BLaER1 treated with 17β-estradiol and CSF1 and Interleukin-3, amounts not matched to agents 10 nM and 100 nM (cell line): Measurements from ENCODE around the gene CTXN1.

Experiments
- H3K27ac ChIP-seq, 11 experiments: shearing (Covaris generic); formaldehyde crosslinking; 2 replicates each; pipeline ENCODE4 v1.8.1; 2022
- H3K27me3 ChIP-seq, 11 experiments: shearing (Covaris generic); formaldehyde crosslinking; 2 replicates each; pipeline ENCODE4 v1.8.1; 2022
- H3K36me3 ChIP-seq, 11 experiments: shearing (Covaris generic); formaldehyde crosslinking; 2 replicates each; pipeline ENCODE4 v1.8.1; 2022
- H3K4me1 ChIP-seq, 10 experiments: shearing (Covaris generic); formaldehyde crosslinking; 2 replicates each; pipeline ENCODE4 v1.8.1; 2022
- H3K4me2 ChIP-seq, 11 experiments: shearing (Covaris generic); formaldehyde crosslinking; 2 replicates each; pipeline ENCODE4 v1.8.1; 2022
- H3K4me3 ChIP-seq, 10 experiments: shearing (Covaris generic); formaldehyde crosslinking; 2 replicates each; pipeline ENCODE4 v1.8.1; 2022
- H3K9ac ChIP-seq, 11 experiments: shearing (Covaris generic); formaldehyde crosslinking; 2 replicates each; pipeline ENCODE4 v1.8.1; 2022
- H3K9me3 ChIP-seq, 11 experiments: shearing (Covaris generic); formaldehyde crosslinking; replicated peaks in 1 of 11; 2 replicates each; pipeline ENCODE4 v1.8.1; 2022
- H4K20me1 ChIP-seq, 11 experiments: shearing (Covaris generic); formaldehyde crosslinking; 2 replicates each; pipeline ENCODE4 v1.8.1; 2022
- Cebpa-rat ChIP-seq, 11 experiments: shearing (Covaris generic); IDR thresholded peaks; 2 replicates each; pipeline ENCODE4 v1.8.1; 2022

Gene CTXN1

DNA sequence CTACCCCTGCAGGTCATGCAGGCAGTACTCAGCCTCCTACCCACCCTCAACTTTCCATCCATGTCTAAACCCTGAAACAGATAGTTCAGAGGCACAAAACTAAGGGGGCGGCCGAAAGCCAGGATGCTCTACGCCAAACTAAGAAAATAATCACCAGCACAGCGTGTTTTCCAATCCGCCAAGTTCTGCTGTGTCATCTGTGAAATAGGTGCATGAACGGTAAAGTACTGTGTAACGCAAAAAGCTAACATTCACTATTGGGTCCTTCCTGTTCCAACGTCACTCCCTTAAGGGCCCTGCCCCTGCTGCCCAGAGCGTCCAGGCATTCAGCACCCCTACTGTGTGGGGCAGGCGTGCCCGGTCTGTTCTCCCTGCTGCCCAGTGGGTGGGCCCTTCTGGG lies 29.8 kb upstream of the CTXN1 start:
- Histone ChIP-seq H3K27me3 (no peaks in the 10 kb centered on the region), H3K4me2 (no peak overlapping the region), H3K27ac (no peak overlapping the region; a peak in 1 of 22 replicates), H3K4me3 (no peak overlapping the region), H3K4me1 (peaks cover 27 to 55% (median 41%) of the 10 kb centered on the region in 10 experiments), H3K36me3 (peaks cover 23 to 43% (median 31%) of the 10 kb centered on the region in 11 experiments), H3K9me3 (no peaks in the 10 kb centered on the region), H3K9ac (no peak overlapping the region), H4K20me1 (peaks cover 0 to 27% (median 9%) of the 10 kb centered on the region in 11 experiments; a peak in 11 of 22 replicates)
- TF ChIP-seq Cebpa-rat (IDR thresholded peaks at IDR 0.05) = no peak

- H3K4me3 ChIP-seq = no peak overlapping the region
- H3K4me2 ChIP-seq = peak overlapping the region in 4 of 11 experiments; percentile 23 to 58 (median 40); a peak in 5 of 22 replicates
- peaks cover 9 to 28% (median 13%) of the 10 kb centered on the region in 11 experiments for H3K36me3 ChIP-seq
- no peak overlapping the region for H3K9ac ChIP-seq
- no peaks in the 10 kb centered on the region for H3K27me3 ChIP-seq
- no peaks in the 10 kb centered on the region for H3K9me3 ChIP-seq
- H4K20me1 ChIP-seq = peaks cover 0 to 12% (median 3%) of the 10 kb centered on the region in 11 experiments; a peak in 6 of 22 replicates
- peaks cover 20 to 43% (median 34%) of the 10 kb centered on the region in 10 experiments; a peak in 19 of 20 replicates for H3K4me1 ChIP-seq
- TF ChIP-seq Cebpa-rat (IDR thresholded peaks at IDR 0.05) = no peak
- no peak overlapping the region for H3K27ac ChIP-seq
These were observed 27.6 kb upstream of the CTXN1 start for GRCh38 chr19:7953576-7953975.

- peaks cover 20 to 39% (median 33%) of the 10 kb centered on the region in 10 experiments; a peak in 19 of 20 replicates for H3K4me1 ChIP-seq
- H4K20me1 ChIP-seq = peaks cover 0 to 8% (median under 1%) of the 10 kb centered on the region in 11 experiments; a peak in 6 of 22 replicates
- peak overlapping the region in 4 of 11 experiments; percentile 16 to 42 (median 25); a peak in 3 of 22 replicates for H3K9ac ChIP-seq
- H3K4me3 ChIP-seq = no peak overlapping the region
- no peak for TF ChIP-seq Cebpa-rat (IDR thresholded peaks at IDR 0.05)
- no peaks in the 10 kb centered on the region for H3K9me3 ChIP-seq
- peaks cover 4 to 23% (median 8%) of the 10 kb centered on the region in 11 experiments; a peak in 21 of 22 replicates for H3K36me3 ChIP-seq
- peak overlapping the region in 5 of 11 experiments; percentile 1 to 54 (median 29); a peak in 7 of 22 replicates for H3K27ac ChIP-seq
- H3K27me3 ChIP-seq = no peaks in the 10 kb centered on the region
- peak overlapping the region; percentile 22 to 80 (median 62); a peak in 19 of 22 replicates for H3K4me2 ChIP-seq
These were observed 27.1 kb upstream of the CTXN1 start for GRCh38 chr19:7953060-7953459.

GRCh38 chr19:7947939-7948338 lies 22.0 kb upstream of the CTXN1 start:
- H3K4me3 ChIP-seq = no peak overlapping the region
- no peak overlapping the region for H3K27ac ChIP-seq
- H4K20me1 ChIP-seq = peaks cover 0 to 22% (median 8%) of the 10 kb centered on the region in 11 experiments; a peak in 11 of 22 replicates
- no peaks in the 10 kb centered on the region for H3K27me3 ChIP-seq
- H3K4me2 ChIP-seq = no peak overlapping the region
- TF ChIP-seq Cebpa-rat (IDR thresholded peaks at IDR 0.05) = no peak
- peaks cover 0 to 4% (median 0%) of the 10 kb centered on the region in 11 experiments; a peak in 1 of 22 replicates for H3K36me3 ChIP-seq
- no peak overlapping the region for H3K9ac ChIP-seq
- H3K9me3 ChIP-seq = no peaks in the 10 kb centered on the region
- H3K4me1 ChIP-seq = peaks cover 21 to 39% (median 28%) of the 10 kb centered on the region in 10 experiments

- H3K9ac ChIP-seq = peak overlapping the region; percentile 51 to 98 (median 95)
- H3K4me3 ChIP-seq = peak overlapping the region; percentile 73 to 97 (median 92)
- peaks cover 16 to 34% (median 25%) of the 10 kb centered on the region in 11 experiments for H3K36me3 ChIP-seq
- H3K4me1 ChIP-seq = peaks cover 23 to 42% (median 28%) of the 10 kb centered on the region in 10 experiments
- no peak for TF ChIP-seq Cebpa-rat (IDR thresholded peaks at IDR 0.05)
- H3K4me2 ChIP-seq = peak overlapping the region; percentile 77 to 96 (median 84)
- H3K9me3 ChIP-seq = no peaks in the 10 kb centered on the region
- H3K27ac ChIP-seq = peak overlapping the region in 10 of 11 experiments; percentile 53 to 92 (median 84); a peak in 21 of 22 replicates
- H3K27me3 ChIP-seq = no peaks in the 10 kb centered on the region
- peaks cover 0 to 54% (median 28%) of the 10 kb centered on the region in 11 experiments; a peak in 15 of 22 replicates for H4K20me1 ChIP-seq
These were observed 18.3 kb upstream of the CTXN1 start for GRCh38 chr19:7944177-7944761.

DNA sequence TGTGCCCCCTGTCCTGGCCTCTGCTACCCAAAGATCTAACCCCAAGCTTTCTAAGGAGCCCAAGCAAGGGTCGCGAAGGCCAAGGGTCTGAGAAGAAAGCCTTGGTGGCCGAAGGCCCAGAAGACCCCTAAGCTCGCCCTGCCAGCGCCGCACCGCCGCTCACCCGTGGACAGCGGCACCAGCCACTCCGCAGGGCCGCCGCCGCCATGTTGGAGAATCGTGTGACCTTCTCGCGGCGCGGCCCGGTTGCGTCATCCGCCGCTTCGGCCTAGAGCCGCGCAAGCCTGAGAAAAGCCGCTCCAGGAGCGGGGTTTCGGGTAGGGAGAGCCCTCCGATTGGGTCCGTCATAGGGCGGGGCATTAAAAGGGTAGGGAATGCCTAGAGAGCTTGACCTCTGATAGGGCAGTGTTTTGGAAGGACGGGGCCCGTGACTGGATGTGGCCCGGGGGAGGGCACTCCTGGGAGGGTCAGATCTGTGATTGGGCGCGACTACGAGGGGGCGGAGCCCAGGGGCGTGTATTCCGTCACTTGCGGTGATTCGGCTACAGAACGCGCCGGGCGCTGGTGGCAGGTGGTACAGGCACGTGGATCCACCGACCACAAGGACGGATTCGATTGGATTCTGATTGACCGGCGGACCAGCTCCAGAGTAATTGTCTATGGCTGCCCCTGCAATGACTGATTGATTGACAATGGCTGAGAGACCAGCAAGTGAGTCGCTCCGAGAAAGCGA lies 17.7 kb upstream of the CTXN1 start, which contains the start of gene TIMM44:
Gene TIMM44, minus strand, starts transcription at position 223 of the 733 bp plus-strand sequence. Its CDS starts 15 bp downstream, at position 208.
- Histone ChIP-seq H3K27me3 (no peaks in the 10 kb centered on the region), H3K9ac (peak within 1 kb of the TSS; percentile 90 to 98 (median 96)), H4K20me1 (peaks cover 0 to 61% (median 33%) of the 10 kb centered on the region in 11 experiments; a peak in 15 of 22 replicates), H3K9me3 (no peaks in the 10 kb centered on the region), H3K27ac (peak within 1 kb of the TSS; percentile 83 to 97 (median 92)), H3K4me1 (peaks cover 23 to 42% (median 28%) of the 10 kb centered on the region in 10 experiments), H3K4me2 (peak within 1 kb of the TSS; percentile 78 to 98 (median 90)), H3K4me3 (peak within 1 kb of the TSS; percentile 73 to 97 (median 92)), H3K36me3 (peaks cover 21 to 40% (median 32%) of the 10 kb centered on the region in 11 experiments)
- TF ChIP-seq Cebpa-rat (IDR thresholded peaks at IDR 0.05) = peak; percentile 46 to 99 (median 96); a peak in 21 of 22 replicates

DNA sequence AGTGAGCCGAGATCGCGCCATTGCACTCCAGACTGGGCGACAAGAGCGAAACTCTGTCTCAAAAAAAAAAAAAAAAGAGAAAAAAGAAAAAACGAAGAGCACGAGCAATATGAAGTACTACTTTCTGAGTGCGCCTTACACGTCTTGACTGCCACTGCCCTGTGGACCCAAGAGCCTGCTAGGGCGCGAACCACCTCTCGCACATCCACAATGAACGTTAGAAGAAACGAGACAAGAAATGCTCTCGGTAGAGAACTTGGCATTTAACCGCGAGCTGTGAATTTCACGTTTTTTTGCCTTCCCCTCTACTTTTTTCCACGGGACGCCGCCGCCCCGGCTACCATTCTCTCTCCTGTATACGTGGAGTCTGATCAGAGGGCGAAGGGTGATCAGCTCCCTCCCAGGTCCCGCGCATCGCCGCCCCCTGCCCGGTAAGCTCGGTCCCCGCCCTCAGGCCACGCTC lies 17.1 kb upstream of the CTXN1 start:
- TF ChIP-seq Cebpa-rat (IDR thresholded peaks at IDR 0.05) = no peak
- Histone ChIP-seq H3K27ac (peak overlapping the region; percentile 83 to 97 (median 92)), H4K20me1 (peaks cover 0 to 67% (median 39%) of the 10 kb centered on the region in 11 experiments; a peak in 15 of 22 replicates), H3K27me3 (no peaks in the 10 kb centered on the region), H3K9ac (peak overlapping the region; percentile 90 to 98 (median 96)), H3K36me3 (peaks cover 27 to 46% (median 38%) of the 10 kb centered on the region in 11 experiments), H3K4me1 (peaks cover 23 to 42% (median 28%) of the 10 kb centered on the region in 10 experiments), H3K9me3 (no peaks in the 10 kb centered on the region), H3K4me2 (peak overlapping the region; percentile 78 to 98 (median 89)), H3K4me3 (peak overlapping the region; percentile 73 to 97 (median 92))

DNA sequence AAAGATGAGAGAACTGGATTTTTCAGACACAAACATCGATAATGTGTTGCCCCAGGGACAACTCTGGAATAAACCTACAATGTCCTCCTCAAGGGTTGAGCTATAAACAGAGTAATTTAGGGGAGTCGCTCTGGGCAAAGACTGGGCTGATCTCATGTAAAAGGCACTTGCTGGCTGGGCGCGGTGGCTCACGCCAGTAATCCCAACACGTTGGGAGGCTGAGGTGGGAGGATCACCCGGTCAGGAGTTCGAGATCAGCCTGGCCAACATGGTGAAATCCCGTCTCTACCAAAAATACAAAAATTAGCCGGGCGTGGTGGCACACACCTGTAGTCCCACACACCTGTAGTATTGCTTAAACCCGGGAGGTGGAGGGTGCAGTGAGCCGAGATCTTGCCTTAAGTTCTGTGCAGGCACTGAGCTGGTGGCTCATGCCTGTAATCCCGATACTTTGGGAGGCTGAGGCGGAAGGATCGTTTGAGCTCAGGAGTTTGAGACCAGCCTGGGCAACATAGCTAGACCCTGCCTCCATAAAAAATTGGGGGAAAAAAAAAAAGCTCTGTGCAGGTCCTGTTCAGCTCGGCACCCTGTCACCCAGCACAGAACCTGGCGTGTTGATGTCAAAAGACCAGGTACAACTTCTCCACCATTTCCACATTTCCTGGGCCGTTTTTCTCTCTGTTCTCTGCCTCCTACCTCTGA lies 16.1 kb upstream of the CTXN1 start:
- peaks cover 23 to 42% (median 28%) of the 10 kb centered on the region in 10 experiments for H3K4me1 ChIP-seq
- peak overlapping the region; percentile 90 to 98 (median 96); a peak in 20 of 22 replicates for H3K9ac ChIP-seq
- peak overlapping the region in 4 of 11 experiments; percentile 92 to 97 (median 94); a peak in 5 of 22 replicates for H3K27ac ChIP-seq
- peaks cover 0 to 69% (median 49%) of the 10 kb centered on the region in 11 experiments; a peak in 18 of 22 replicates for H4K20me1 ChIP-seq
- peak overlapping the region; percentile 78 to 98 (median 89) for H3K4me2 ChIP-seq
- no peaks in the 10 kb centered on the region for H3K9me3 ChIP-seq
- peak overlapping the region; percentile 73 to 97 (median 92); a peak in 19 of 20 replicates for H3K4me3 ChIP-seq
- peaks cover 37 to 54% (median 48%) of the 10 kb centered on the region in 11 experiments for H3K36me3 ChIP-seq
- TF ChIP-seq Cebpa-rat (IDR thresholded peaks at IDR 0.05) = no peak
- no peaks in the 10 kb centered on the region for H3K27me3 ChIP-seq
